Activated CD8-positive, alpha-beta T cell treated with anti-CD3 and anti-CD28 coated beads for 36 hours (primary cell): Measurements from ENCODE around the gene KIAA1755. TPM values are rescaled to one million over a fixed set of nuclear protein-coding genes. Genes with fewer than 3 reads are reported as not detected.

Source experiments
- ATAC-seq: fragments of 200-7000 bp; cut with Tn5 transposase; one replicate; pipeline ENCODE4 v1.10.0; 2021; ENCODE audit warnings: mild to moderate bottlenecking, moderate library complexity
- CTCF ChIA-PET: fragments of 350-600 bp; sonication (Branson Sonifier 250); formaldehyde crosslinking; loops from one replicate; lab custom pipeline; 2021; ENCODE audit warnings: antibody characterized with exemption; lab: Charles Lee
- POLR2A ChIA-PET: fragments of 350-600 bp; sonication (Branson Sonifier 250); formaldehyde crosslinking; loops from one replicate; lab custom pipeline; 2021; ENCODE audit warnings: antibody characterized with exemption; lab: Charles Lee
- DNase-seq: peaks from one replicate; pipeline ENCODE4 v3.0.0-alpha.2; 2020
- H3K27ac Mint-ChIP-seq: one replicate; pipeline ENCODE4 v1.8.0; 2021; ENCODE audit warnings: mild to moderate bottlenecking, mixed read lengths
- H3K27me3 Mint-ChIP-seq: one replicate; pipeline ENCODE4 v1.8.0; 2021; ENCODE audit warnings: mixed read lengths
- H3K36me3 Mint-ChIP-seq: one replicate; pipeline ENCODE4 v1.8.0; 2021; ENCODE audit warnings: low read depth, mixed read lengths
- H3K4me1 Mint-ChIP-seq: one replicate; pipeline ENCODE4 v1.8.0; 2021; ENCODE audit warnings: low read depth, mixed read lengths
- H3K4me3 Mint-ChIP-seq: one replicate; pipeline ENCODE4 v1.8.0; 2021; ENCODE audit warnings: mild to moderate bottlenecking, moderate library complexity, mixed read lengths
- H3K9me3 Mint-ChIP-seq: one replicate; pipeline ENCODE4 v1.8.0; 2021; ENCODE audit warnings: mixed read lengths
- intact Hi-C: fragments of 100-400 bp; cut with micrococcal nuclease; formaldehyde crosslinking; loops from one replicate; pipeline ENCODE4 v1.10.0; 2022
- total RNA-seq, 2 experiments: library from RNA; stranded (reverse); gene quantifications; one replicate each; pipeline ENCODE4 v1.2.3, GENCODE V29; 2021
- TF ChIP-seq, protein P1 (sequence below): fragments of 200-600 bp; IDR thresholded peaks from one replicate; pipeline ENCODE4 v1.8.0; 2022; ENCODE audit warnings: antibody characterized with exemption, mild to moderate bottlenecking

KIAA1755 gene
- total RNA-seq, 2 experiments from 2014 or later, result not detected

DNA sequence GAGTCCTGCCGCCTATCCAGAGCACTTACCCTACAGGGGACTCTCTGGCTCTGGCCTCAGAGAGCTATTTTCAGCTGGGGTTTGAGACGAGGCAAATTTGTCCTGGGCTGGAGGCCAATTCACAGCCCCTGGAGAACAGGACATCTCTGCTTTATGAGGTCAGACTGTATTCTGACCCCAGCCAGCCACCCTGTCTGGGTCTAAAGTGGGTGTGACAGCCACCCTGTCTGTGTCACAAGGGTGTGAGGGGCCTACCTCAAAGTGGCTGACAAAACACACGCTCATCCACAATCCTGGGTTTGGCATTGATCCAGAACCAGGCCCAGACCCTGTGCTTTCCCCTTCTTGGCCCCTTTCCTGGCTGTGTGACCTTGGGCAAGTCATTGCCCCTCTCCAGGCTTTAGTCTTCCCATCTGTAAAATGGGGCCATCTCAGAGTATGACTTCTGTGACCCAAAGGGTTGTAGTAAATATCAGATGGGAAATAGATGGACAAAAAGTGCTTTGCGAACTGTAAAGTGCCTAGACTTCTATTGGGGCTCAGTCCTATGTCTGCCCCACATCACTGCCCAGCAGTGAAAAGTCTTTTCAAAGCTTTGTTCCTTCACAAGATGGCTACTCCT, 51.4 kb downstream of the KIAA1755 start:
- H3K27ac Mint-ChIP-seq, result no peak overlapping the region
- ATAC-seq, result no peak
- no peaks in the 10 kb centered on the region for H3K9me3 Mint-ChIP-seq
- H3K36me3 Mint-ChIP-seq, result no peaks in the 10 kb centered on the region
- H3K4me1 Mint-ChIP-seq, result no peaks in the 10 kb centered on the region
- H3K27me3 Mint-ChIP-seq, result peaks cover 3% of the 10 kb centered on the region
- DNase-seq, result no peak
- intact Hi-C loops, result no loop called here
- ChIA-PET POLR2A (no interaction called here), CTCF (interaction anchor here (4.0 kb wide), 1 partner anchor 12 kb away, joined by 21 read pairs; no protein-coding TSS in a partner anchor)
- no peak overlapping the region for H3K4me3 Mint-ChIP-seq
- TF ChIP-seq, protein P1, sequence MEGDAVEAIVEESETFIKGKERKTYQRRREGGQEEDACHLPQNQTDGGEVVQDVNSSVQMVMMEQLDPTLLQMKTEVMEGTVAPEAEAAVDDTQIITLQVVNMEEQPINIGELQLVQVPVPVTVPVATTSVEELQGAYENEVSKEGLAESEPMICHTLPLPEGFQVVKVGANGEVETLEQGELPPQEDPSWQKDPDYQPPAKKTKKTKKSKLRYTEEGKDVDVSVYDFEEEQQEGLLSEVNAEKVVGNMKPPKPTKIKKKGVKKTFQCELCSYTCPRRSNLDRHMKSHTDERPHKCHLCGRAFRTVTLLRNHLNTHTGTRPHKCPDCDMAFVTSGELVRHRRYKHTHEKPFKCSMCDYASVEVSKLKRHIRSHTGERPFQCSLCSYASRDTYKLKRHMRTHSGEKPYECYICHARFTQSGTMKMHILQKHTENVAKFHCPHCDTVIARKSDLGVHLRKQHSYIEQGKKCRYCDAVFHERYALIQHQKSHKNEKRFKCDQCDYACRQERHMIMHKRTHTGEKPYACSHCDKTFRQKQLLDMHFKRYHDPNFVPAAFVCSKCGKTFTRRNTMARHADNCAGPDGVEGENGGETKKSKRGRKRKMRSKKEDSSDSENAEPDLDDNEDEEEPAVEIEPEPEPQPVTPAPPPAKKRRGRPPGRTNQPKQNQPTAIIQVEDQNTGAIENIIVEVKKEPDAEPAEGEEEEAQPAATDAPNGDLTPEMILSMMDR, result no peak

DNA sequence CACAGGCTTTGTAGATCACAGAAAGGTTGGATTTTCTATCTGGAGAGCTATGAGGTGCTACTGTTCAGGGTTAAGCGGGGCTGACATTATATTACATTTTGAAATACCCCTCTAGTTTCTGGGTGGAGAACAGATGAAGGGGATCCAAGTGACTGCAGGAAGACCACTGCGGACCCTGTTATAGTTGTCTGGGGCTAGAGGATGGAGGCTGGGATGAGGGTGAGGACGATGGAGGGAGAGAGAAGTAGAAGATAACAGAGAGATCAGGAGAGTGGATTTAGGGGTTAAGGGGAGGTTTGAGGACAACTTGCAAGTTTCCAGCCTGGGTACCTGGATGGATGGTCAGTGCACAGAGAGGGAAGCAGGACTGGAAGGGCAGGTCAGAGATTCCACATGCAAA, 52.0 kb downstream of the KIAA1755 start:
- ATAC-seq (no peak), DNase-seq (no peak)
- POLR2A ChIA-PET, result no interaction called here
- no peaks in the 10 kb centered on the region for H3K9me3 Mint-ChIP-seq
- CTCF ChIA-PET, result interaction anchor here (4.0 kb wide), 1 partner anchor 13 kb away, joined by 21 read pairs; no protein-coding TSS in a partner anchor
- H3K27me3 Mint-ChIP-seq, result peaks cover 3% of the 10 kb centered on the region
- no peaks in the 10 kb centered on the region for H3K36me3 Mint-ChIP-seq
- TF ChIP-seq, protein P1, result no peak
- no peak overlapping the region for H3K27ac Mint-ChIP-seq
- H3K4me3 Mint-ChIP-seq, result no peak overlapping the region
- intact Hi-C loops, result no loop called here
- no peaks in the 10 kb centered on the region for H3K4me1 Mint-ChIP-seq

DNA sequence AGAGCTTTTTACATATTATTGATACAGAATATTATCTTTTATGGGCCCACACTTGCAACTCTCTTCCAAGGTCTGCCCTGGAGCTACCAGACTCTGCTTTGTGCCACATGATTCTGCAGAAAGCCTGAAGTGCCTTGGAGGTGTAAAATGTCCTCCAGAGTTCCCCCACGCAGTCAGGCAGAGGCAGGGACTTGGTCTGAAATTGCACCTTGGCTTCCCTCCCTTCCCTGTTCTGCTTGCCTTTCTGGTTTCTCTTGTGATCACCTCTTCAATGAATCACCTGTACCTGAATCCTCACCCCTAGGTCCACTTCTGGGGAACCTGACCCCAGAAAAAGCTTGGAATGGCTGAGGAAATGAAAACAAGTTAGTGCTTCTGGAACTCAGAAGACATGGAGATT, 52.4 kb downstream of the KIAA1755 start:
- no peaks in the 10 kb centered on the region for H3K4me1 Mint-ChIP-seq
- intact Hi-C loops, result no loop called here
- DNase-seq (no peak), ATAC-seq (no peak)
- H3K27ac Mint-ChIP-seq, result no peak overlapping the region
- CTCF ChIA-PET, result interaction anchor here (4.0 kb wide), 1 partner anchor 13 kb away, joined by 21 read pairs; no protein-coding TSS in a partner anchor
- TF ChIP-seq, protein P1, result no peak
- H3K36me3 Mint-ChIP-seq, result no peaks in the 10 kb centered on the region
- POLR2A ChIA-PET, result interaction anchor here (0.5 kb wide), 1 partner anchor 358 kb away, joined by 3 read pairs; no protein-coding TSS in a partner anchor
- H3K9me3 Mint-ChIP-seq, result no peaks in the 10 kb centered on the region
- H3K27me3 Mint-ChIP-seq, result peaks cover 3% of the 10 kb centered on the region
- H3K4me3 Mint-ChIP-seq, result no peak overlapping the region

DNA sequence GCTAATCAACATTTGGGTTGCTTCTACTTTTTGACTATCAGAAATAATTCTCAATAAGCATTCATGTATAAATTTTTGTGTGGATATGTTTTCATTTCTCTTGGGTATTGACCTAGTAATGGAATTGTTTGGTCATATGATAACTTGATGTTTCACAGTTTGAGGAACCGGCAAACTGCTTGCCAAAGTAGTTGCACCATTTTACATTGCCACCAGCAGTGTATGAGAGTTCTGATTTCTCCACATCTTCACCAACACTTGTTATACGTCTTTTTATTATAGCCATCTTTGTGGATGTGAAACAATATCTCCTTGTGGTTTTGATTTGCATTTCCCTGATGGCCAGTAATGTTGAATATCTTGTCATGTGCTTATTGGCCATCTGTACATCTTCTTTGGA, 52.9 kb downstream of the KIAA1755 start:
- TF ChIP-seq, protein P1, result no peak
- H3K36me3 Mint-ChIP-seq, result no peaks in the 10 kb centered on the region
- no peak overlapping the region for H3K4me3 Mint-ChIP-seq
- ChIA-PET POLR2A (interaction anchor here (0.5 kb wide), 1 partner anchor 357 kb away, joined by 3 read pairs; no protein-coding TSS in a partner anchor), CTCF (interaction anchor here (0.6 to 4.0 kb wide), 2 partner anchors 14 to 170 kb away, joined by 3 to 21 read pairs; no protein-coding TSS in a partner anchor)
- no peak for ATAC-seq
- no peaks in the 10 kb centered on the region for H3K4me1 Mint-ChIP-seq
- H3K27me3 Mint-ChIP-seq, result peaks cover 3% of the 10 kb centered on the region
- H3K27ac Mint-ChIP-seq, result no peak overlapping the region
- no peaks in the 10 kb centered on the region for H3K9me3 Mint-ChIP-seq
- intact Hi-C loops, result no loop called here
- DNase-seq, result no peak

DNA sequence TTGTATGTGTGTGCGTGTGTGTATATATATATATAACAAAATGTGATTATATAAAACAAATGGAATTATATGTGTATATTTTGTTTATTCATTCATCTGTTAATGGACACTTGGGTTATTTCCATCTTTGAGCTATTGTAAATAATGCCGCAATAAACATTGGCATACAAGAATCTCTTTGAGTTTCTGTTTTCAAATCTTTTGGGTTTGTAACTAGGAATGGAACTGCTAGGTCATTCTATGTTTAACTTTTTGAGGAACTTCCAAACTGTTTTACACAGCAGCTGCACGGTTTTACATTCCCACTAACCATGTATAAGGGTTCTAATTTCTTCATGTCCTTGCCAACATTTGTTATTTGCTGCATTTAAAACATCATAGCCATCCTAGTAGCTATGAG, 55.5 kb downstream of the KIAA1755 start:
- peaks cover 3% of the 10 kb centered on the region for H3K27me3 Mint-ChIP-seq
- ChIA-PET CTCF (interaction anchor here (4.0 kb wide), 1 partner anchor 16 kb away, joined by 21 read pairs; no protein-coding TSS in a partner anchor), POLR2A (no interaction called here)
- DNase-seq (no peak), ATAC-seq (no peak)
- intact Hi-C loops, result no loop called here
- H3K9me3 Mint-ChIP-seq, result no peaks in the 10 kb centered on the region
- H3K4me3 Mint-ChIP-seq, result no peak overlapping the region
- TF ChIP-seq, protein P1, result no peak
- H3K4me1 Mint-ChIP-seq, result no peaks in the 10 kb centered on the region
- no peaks in the 10 kb centered on the region for H3K36me3 Mint-ChIP-seq
- no peak overlapping the region for H3K27ac Mint-ChIP-seq
